IMR-90 (cell line): Measurements from ENCODE around the gene GRM8. TPM values are rescaled to one million over a fixed set of nuclear protein-coding genes. Genes with fewer than 3 reads are reported as not detected.

Source experiments
- ATAC-seq: fragments of 200-7000 bp; cut with Tn5 transposase; 2 replicates; pipeline ENCODE4 v1.9.1; 2020; ENCODE audit warnings: low read depth, mild to moderate bottlenecking, moderate library complexity
- BruUV-seq: library from RNA; stranded (reverse); fragments of 400-500 nt; replicated peaks from 2 replicates; lab custom pipeline; 2021; lab: Mats Ljungman, UMichigan
- CTCF ChIA-PET: fragments of 300-600 bp; formaldehyde crosslinking; extraction: SDS; loops from one replicate; lab custom pipeline; 2021; ENCODE audit warnings: antibody characterized with exemption; lab: Yijun Ruan, JAX
- POLR2A ChIA-PET: fragments of 300-600 bp; sonication (Branson Sonifier 250); formaldehyde crosslinking; loops from one replicate; lab custom pipeline; 2022; ENCODE audit warnings: antibody characterized with exemption; ENCODE audit not compliant: unreplicated experiment; lab: Charles Lee
- DNase-seq: peaks from one replicate; pipeline ENCODE4 v3.0.0; 2013
- H2AFZ ChIP-seq: replicated peaks from 2 replicates; pipeline ENCODE3; 2013; ENCODE audit warnings: low read length, mild to moderate bottlenecking; ENCODE audit not compliant: poor library complexity
- H2AK5ac ChIP-seq: 2 replicates; pipeline ENCODE4 v1.6.1; 2013; ENCODE audit warnings: low read depth, low read length, inconsistent platforms
- H2AK9ac ChIP-seq: replicated peaks from 2 replicates; pipeline ENCODE3; 2013; ENCODE audit warnings: mild to moderate bottlenecking, low read depth, low read length, moderate library complexity; ENCODE audit not compliant: poor library complexity
- H2BK120ac ChIP-seq: 2 replicates; pipeline ENCODE4 v1.6.1; 2013; ENCODE audit warnings: low read depth, low read length, inconsistent platforms
- H2BK15ac ChIP-seq: 3 replicates; pipeline ENCODE4 v1.6.1; 2013; ENCODE audit warnings: low read depth, low read length, inconsistent platforms
- H2BK20ac ChIP-seq: 2 replicates; pipeline ENCODE4 v1.6.1; 2013; ENCODE audit warnings: low read depth, mild to moderate bottlenecking, inconsistent platforms, low read length, moderate library complexity
- H2BK5ac ChIP-seq: 2 replicates; pipeline ENCODE4 v1.6.1; 2013; ENCODE audit warnings: mild to moderate bottlenecking, low read depth, low read length, inconsistent platforms; ENCODE audit not compliant: poor library complexity, severe bottlenecking
- H3K14ac ChIP-seq: replicated peaks from 2 replicates; pipeline ENCODE4 v1.6.1; 2013; ENCODE audit warnings: low read depth, low read length, inconsistent platforms
- H3K18ac ChIP-seq: 2 replicates; pipeline ENCODE4 v1.6.1; 2013; ENCODE audit warnings: low read depth, low read length, control low read depth
- H3K23ac ChIP-seq: 2 replicates; pipeline ENCODE4 v1.6.1; 2013; ENCODE audit warnings: low read depth, low read length, inconsistent platforms
- H3K27ac ChIP-seq: 2 replicates; pipeline ENCODE4 v1.5.1; 2013; ENCODE audit warnings: mild to moderate bottlenecking, control low read depth, low read length; ENCODE audit not compliant: insufficient read depth
- H3K27me3 ChIP-seq: 2 replicates; pipeline ENCODE4 v1.6.1; 2013; ENCODE audit warnings: low read length; ENCODE audit not compliant: control insufficient read depth, insufficient read depth
- H3K36me3 ChIP-seq: 2 replicates; pipeline ENCODE4 v1.6.1; 2013; ENCODE audit warnings: low read length, mixed read lengths; ENCODE audit not compliant: control insufficient read depth, insufficient read depth
- H3K4ac ChIP-seq: 2 replicates; pipeline ENCODE4 v1.6.1; 2013; ENCODE audit warnings: low read depth, low read length, inconsistent platforms
- H3K4me1 ChIP-seq: 2 replicates; pipeline ENCODE4 v1.6.1; 2013; ENCODE audit warnings: low read length, mixed read lengths; ENCODE audit not compliant: control insufficient read depth, insufficient read depth
- H3K4me2 ChIP-seq: 2 replicates; pipeline ENCODE4 v1.6.1; 2013; ENCODE audit warnings: low read depth, mild to moderate bottlenecking, control low read depth, low read length, moderate library complexity
- H3K4me3 ChIP-seq: 2 replicates; pipeline ENCODE4 v1.5.1; 2013; ENCODE audit warnings: low read depth, mild to moderate bottlenecking, control low read depth, low read length, moderate library complexity; ENCODE audit not compliant: insufficient read depth
- H3K56ac ChIP-seq: 2 replicates; pipeline ENCODE4 v1.6.1; 2013; ENCODE audit warnings: low read length, inconsistent platforms; ENCODE audit not compliant: insufficient read depth; ENCODE audit errors: extremely low read depth
- H3K79me1 ChIP-seq, 2 experiments: 2 replicates each; pipeline ENCODE4 v1.6.1; 2013; ENCODE audit warnings: low read length in 2 of 2, inconsistent platforms in 1 of 2, low read depth in 1 of 2
- H3K9ac ChIP-seq: 2 replicates; pipeline ENCODE4 v1.6.1; 2013; ENCODE audit warnings: low read depth, low read length, control low read depth
- H3K9me1 ChIP-seq: 2 replicates; pipeline ENCODE4 v1.6.1; 2013; ENCODE audit warnings: low read length, inconsistent platforms; ENCODE audit not compliant: insufficient read depth
- H3K9me3 ChIP-seq: 2 replicates; pipeline ENCODE4 v1.6.1; 2013; ENCODE audit warnings: low read length; ENCODE audit not compliant: control insufficient read depth, insufficient read depth
- H4K20me1 ChIP-seq: 2 replicates; pipeline ENCODE4 v1.6.1; 2013; ENCODE audit warnings: low read length, inconsistent platforms; ENCODE audit not compliant: insufficient read depth
- H4K5ac ChIP-seq: 2 replicates; pipeline ENCODE4 v1.6.1; 2013; ENCODE audit warnings: mild to moderate bottlenecking, low read depth, low read length, control low read depth
- H4K8ac ChIP-seq, 2 experiments: 2 replicates each; pipeline ENCODE4 v1.6.1; 2013; ENCODE audit warnings: low read depth in 2 of 2, low read length in 2 of 2, control low read depth in 1 of 2, inconsistent platforms in 1 of 2
- H4K91ac ChIP-seq: 2 replicates; pipeline ENCODE4 v1.6.1; 2013; ENCODE audit warnings: low read depth, low read length, inconsistent platforms; ENCODE audit not compliant: insufficient read depth
- CEBPB ChIP-seq: IDR thresholded peaks from 2 replicates; pipeline ENCODE4 v1.6.1; 2012; ENCODE audit warnings: low read depth, low read length, improper control_type of control experiment
- CHD1 ChIP-seq: IDR thresholded peaks from 2 replicates; pipeline ENCODE4 v1.6.1; 2012; ENCODE audit warnings: low read depth, low read length, improper control_type of control experiment
- FOS ChIP-seq: fragments of 150-350 bp; IDR thresholded peaks from 2 replicates; pipeline ENCODE4 v1.6.1; 2016; ENCODE audit warnings: low read depth, low read length
- MAZ ChIP-seq: IDR thresholded peaks from 2 replicates; pipeline ENCODE4 v1.6.1; 2012; ENCODE audit warnings: low read depth, mild to moderate bottlenecking, low read length, improper control_type of control experiment, moderate library complexity, borderline replicate concordance
- MXI1 ChIP-seq: IDR thresholded peaks from 2 replicates; pipeline ENCODE4 v1.6.1; 2012; ENCODE audit warnings: low read depth, mild to moderate bottlenecking, low read length, moderate library complexity, borderline replicate concordance
- NFE2L2 ChIP-seq: fragments of 150-350 bp; IDR thresholded peaks from 2 replicates; pipeline ENCODE4 v1.6.1; 2016; ENCODE audit warnings: low read depth, mild to moderate bottlenecking, low read length
- POLR2A ChIP-seq: IDR thresholded peaks from 2 replicates; pipeline ENCODE4 v1.6.1; 2012; ENCODE audit warnings: mild to moderate bottlenecking, low read depth, low read length
- RAD21 ChIP-seq: IDR thresholded peaks from 2 replicates; pipeline ENCODE4 v1.6.1; 2012; ENCODE audit warnings: low read length, improper control_type of control experiment
- RCOR1 ChIP-seq: IDR thresholded peaks from 2 replicates; pipeline ENCODE4 v1.6.1; 2012; ENCODE audit warnings: mild to moderate bottlenecking, low read length, improper control_type of control experiment; ENCODE audit not compliant: insufficient replicate concordance
- RFX5 ChIP-seq: IDR thresholded peaks from 2 replicates; pipeline ENCODE4 v1.8.0; 2012; ENCODE audit warnings: low read depth, mild to moderate bottlenecking, low read length, moderate library complexity
- SMC3 ChIP-seq: fragments of 150-350 bp; IDR thresholded peaks from 2 replicates; pipeline ENCODE4 v1.6.1; 2016; ENCODE audit warnings: low read depth, mild to moderate bottlenecking, antibody characterized with exemption, low read length, moderate library complexity
- WGBS, 2 experiments: methylation state at CpG; one replicate each; pipeline versions ENCODE4 v1.1.5 to v1.1.7; 2013; ENCODE audit warnings: missing lambda C conversion rate in 2 of 2; ENCODE audit not compliant: insufficient read length in 1 of 2; ENCODE audit errors: extremely low coverage in 2 of 2; 5-methylcytosine and 5-hydroxymethylcytosine counted together
- dilution Hi-C: fragments of 300-500 bp; cut with HindIII; formaldehyde crosslinking; loops from one replicate; pipeline ENCODE4 v1.14.3; 2018; ENCODE audit warnings: low sequenced_read_pairs; ENCODE audit not compliant: unreplicated experiment
- in situ Hi-C: fragments of 300-500 bp; cut with MboI; formaldehyde crosslinking; loops from 3 replicates; pipeline ENCODE4 v1.14.3; 2019; ENCODE audit warnings: low sequenced_read_pairs, inconsistent platforms, mixed read lengths
- intact Hi-C: fragments of 100-400 bp; cut with micrococcal nuclease; formaldehyde crosslinking; loops from 2 replicates; pipeline ENCODE4 v1.10.0; 2022
- polyA plus RNA-seq, 3 experiments: library from polyadenylated mRNA; depleted of rRNA; stranded (reverse); fragments of >200 nt; gene quantifications; 2 replicates each; pipeline ENCODE4 v1.2.3, GENCODE V29; 2012; ENCODE audit warnings: low replicate concordance in 1 of 3
- total RNA-seq: library from RNA; depleted of rRNA; stranded (reverse); fragments of >200 nt; gene quantifications from 2 replicates; pipeline ENCODE4 v1.2.3, GENCODE V29; 2012
- TF ChIP-seq, protein P1 (sequence below): fragments of 150-350 bp; IDR thresholded peaks from 2 replicates; pipeline ENCODE4 v1.6.1; 2016; ENCODE audit warnings: low read depth, mild to moderate bottlenecking, low read length, moderate library complexity, borderline replicate concordance
- TF ChIP-seq, protein P2 (sequence below): fragments of 150-350 bp; IDR thresholded peaks from 2 replicates; pipeline ENCODE4 v1.6.1; 2017; ENCODE audit warnings: mild to moderate bottlenecking, antibody characterized with exemption, low read length, low read depth
- TF ChIP-seq, protein P3 (sequence below): conservative IDR thresholded peaks from 2 replicates; pipeline ENCODE4 v1.5.1; 2012; ENCODE audit warnings: mild to moderate bottlenecking, low read depth, low read length, improper control_type of control experiment

Gene GRM8
- total and polyA plus RNA-seq, 2 of the 4 experiments (the other 2 are of a cell fraction) = not detected

DNA sequence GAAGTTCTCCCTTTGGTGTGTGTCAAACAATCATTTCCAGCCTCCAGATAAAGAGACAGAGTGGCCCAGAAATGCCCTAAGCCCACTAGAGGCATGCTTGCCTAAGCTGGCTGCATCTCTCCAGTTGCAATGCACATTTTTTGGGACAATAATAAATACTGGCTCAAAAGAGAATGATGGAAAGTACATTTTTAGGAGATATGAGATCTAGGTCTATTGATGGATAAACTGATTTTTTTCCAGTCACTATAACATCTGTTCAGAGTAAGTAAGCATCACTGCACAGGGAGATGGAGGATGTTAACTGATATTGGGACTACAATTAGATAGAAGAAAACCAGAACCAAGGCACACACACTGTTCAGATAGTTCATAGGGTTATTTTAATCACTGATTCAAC lies 553.0 kb downstream of the GRM8 start (continued):
- TF ChIP-seq CEBPB (no peak), POLR2A (no peak), MXI1 (no peak)

DNA sequence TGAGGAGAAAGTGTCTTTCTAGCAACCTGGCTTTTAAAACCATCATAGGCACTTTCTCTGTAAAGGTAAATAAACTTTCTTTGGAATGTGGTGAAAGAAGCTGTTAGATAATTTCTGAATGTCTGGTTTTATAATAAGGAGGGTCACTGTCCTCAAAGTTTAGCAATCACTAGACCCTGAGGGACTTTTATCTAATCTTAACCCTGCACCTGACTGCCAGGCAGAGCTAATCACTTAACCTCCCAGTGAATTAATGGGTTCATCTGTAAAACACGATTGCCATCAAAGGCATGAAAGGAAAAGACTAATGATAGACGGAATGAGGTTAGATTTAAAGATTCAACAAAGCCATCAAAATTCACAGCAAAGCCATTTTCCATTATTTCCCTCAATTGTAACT lies 553.8 kb downstream of the GRM8 start:
- Histone ChIP-seq H3K23ac (no peak overlapping the region), H3K36me3 (no peaks in the 10 kb centered on the region), H2BK120ac (no peak overlapping the region), H3K4ac (no peak overlapping the region), H4K20me1 (no peaks in the 10 kb centered on the region), H3K27ac (no peak overlapping the region), H4K8ac (no peak overlapping the region), H2AFZ (no peak overlapping the region), H2BK5ac (no peak overlapping the region), H3K9ac (no peak overlapping the region), H4K5ac (no peak overlapping the region), H3K4me3 (no peak overlapping the region), H3K79me1 (no peaks in the 10 kb centered on the region), H3K9me1 (no peaks in the 10 kb centered on the region), H3K14ac (no peak overlapping the region), H2BK20ac (no peak overlapping the region), H2BK15ac (no peak overlapping the region), H2AK9ac (no peak overlapping the region), H3K27me3 (no peaks in the 10 kb centered on the region), H3K4me2 (no peak overlapping the region), H3K4me1 (no peaks in the 10 kb centered on the region; the same call in 1 of the 2 replicates), H3K56ac (no peak overlapping the region), H3K18ac (no peak overlapping the region), H3K9me3 (peaks cover 4% of the 10 kb centered on the region; the same call in 1 of the 2 replicates), H2AK5ac (no peak overlapping the region), H4K91ac (no peak overlapping the region)
- BruUV-seq = no TSS peak
- WGBS, 2 experiments = no CpG with 5 or more reads among the region's 2 CpGs
- CTCF ChIA-PET = interaction anchor here (0.6 kb wide), 1 partner anchor 8 kb away, joined by 4 read pairs; no protein-coding TSS in a partner anchor
- DNase-seq (no peak), ATAC-seq (no peak)
- POLR2A ChIA-PET = no interaction called here
- in situ Hi-C loops = no loop called here
- intact Hi-C loops = no loop called here
- dilution Hi-C loops = no loop called here
- TF ChIP-seq CHD1 (no peak), POLR2A (no peak), RFX5 (no peak), MXI1 (no peak), MAZ (no peak), RCOR1 (no peak), NFE2L2 (no peak), CEBPB (no peak), RAD21 (no peak), SMC3 (no peak), FOS (no peak)
- TF ChIP-seq, protein P1, sequence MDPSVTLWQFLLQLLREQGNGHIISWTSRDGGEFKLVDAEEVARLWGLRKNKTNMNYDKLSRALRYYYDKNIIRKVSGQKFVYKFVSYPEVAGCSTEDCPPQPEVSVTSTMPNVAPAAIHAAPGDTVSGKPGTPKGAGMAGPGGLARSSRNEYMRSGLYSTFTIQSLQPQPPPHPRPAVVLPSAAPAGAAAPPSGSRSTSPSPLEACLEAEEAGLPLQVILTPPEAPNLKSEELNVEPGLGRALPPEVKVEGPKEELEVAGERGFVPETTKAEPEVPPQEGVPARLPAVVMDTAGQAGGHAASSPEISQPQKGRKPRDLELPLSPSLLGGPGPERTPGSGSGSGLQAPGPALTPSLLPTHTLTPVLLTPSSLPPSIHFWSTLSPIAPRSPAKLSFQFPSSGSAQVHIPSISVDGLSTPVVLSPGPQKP = no peak
- TF ChIP-seq, protein P2, sequence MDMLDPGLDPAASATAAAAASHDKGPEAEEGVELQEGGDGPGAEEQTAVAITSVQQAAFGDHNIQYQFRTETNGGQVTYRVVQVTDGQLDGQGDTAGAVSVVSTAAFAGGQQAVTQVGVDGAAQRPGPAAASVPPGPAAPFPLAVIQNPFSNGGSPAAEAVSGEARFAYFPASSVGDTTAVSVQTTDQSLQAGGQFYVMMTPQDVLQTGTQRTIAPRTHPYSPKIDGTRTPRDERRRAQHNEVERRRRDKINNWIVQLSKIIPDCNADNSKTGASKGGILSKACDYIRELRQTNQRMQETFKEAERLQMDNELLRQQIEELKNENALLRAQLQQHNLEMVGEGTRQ = no peak
- TF ChIP-seq, protein P3, sequence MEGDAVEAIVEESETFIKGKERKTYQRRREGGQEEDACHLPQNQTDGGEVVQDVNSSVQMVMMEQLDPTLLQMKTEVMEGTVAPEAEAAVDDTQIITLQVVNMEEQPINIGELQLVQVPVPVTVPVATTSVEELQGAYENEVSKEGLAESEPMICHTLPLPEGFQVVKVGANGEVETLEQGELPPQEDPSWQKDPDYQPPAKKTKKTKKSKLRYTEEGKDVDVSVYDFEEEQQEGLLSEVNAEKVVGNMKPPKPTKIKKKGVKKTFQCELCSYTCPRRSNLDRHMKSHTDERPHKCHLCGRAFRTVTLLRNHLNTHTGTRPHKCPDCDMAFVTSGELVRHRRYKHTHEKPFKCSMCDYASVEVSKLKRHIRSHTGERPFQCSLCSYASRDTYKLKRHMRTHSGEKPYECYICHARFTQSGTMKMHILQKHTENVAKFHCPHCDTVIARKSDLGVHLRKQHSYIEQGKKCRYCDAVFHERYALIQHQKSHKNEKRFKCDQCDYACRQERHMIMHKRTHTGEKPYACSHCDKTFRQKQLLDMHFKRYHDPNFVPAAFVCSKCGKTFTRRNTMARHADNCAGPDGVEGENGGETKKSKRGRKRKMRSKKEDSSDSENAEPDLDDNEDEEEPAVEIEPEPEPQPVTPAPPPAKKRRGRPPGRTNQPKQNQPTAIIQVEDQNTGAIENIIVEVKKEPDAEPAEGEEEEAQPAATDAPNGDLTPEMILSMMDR = no peak
